ENCODE results near the gene IGSF9B. TPM values are rescaled to one million over a fixed set of nuclear protein-coding genes. Genes with fewer than 3 reads are reported as not detected.

Gene IGSF9B
- total and polyA plus RNA-seq, 2 of the 13 experiments (the other 11 are each of a cell fraction or from before 2014, with no cell fraction given) = not detected

DNA sequence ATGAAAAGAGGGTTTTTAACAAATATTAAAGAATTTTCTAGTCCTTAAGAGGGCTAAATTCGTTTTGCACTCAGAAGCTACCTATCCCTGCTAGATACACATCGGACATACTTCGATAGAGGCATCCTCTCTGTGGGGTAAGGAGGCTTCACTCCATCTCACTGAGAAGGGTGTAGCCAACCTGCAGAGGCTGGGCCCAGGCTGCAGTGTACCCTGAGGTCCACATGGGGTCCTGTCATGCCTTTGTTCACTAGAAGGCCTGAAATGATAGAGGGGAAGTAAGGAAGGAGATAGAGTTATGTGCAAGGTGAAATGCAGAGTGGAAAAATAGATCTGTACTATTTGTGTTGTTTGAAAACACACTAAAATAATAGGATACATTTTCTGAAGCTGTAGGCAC lies 45.6 kb downstream of the IGSF9B start (continued):
- TF ChIP-seq SOX6 (IDR thresholded peaks at IDR 0.05) = no peak
- TF ChIP-seq SOX6 (CRISPR knock-in tag; IDR thresholded peaks at IDR 0.05) = no peak

DNA sequence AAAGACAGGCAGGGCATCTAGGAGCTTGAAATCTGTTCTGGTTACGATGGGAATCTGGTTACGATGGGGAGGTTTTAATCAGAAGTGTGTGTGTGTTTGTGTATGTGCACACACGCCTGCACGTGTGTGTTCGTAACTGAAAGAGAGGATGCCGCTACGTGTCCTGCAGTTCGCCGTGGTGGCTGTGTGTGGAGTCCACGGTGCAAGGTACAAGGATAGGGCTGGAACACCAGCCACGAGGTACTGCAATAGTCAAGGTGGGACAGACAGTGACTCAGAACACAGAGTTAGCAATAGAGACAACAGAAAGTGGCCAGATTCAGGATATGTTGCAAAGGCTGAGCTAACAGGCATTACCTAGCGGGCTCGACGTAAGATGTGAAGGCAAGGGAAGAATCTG lies 46.7 kb downstream of the IGSF9B start:
- CTCF ChIA-PET (ENCODE audit: low intra/inter-chr PET ratio, low total read pairs) = no interaction called here
- no peak for ATAC-seq

DNA sequence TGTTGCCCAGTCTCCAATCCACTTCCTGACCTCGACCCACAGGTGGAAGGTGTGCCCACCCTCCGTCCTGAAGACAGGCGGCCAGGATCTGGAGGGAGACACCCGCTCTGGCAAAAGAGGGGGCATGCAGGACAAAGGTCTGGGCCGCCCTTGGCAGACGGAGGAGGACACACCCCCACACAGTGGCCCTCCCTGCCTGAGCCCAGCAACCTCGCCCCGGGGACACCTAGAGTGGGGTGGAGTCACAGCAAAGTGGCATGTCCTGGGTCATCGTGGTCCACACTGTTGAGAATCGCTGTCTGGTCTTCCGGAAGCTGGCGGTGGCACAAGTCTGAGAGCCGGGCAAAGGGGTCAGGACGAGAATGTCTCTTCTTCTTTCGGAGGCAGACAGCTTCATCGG lies 47.9 kb downstream of the IGSF9B start:
- no peak for ATAC-seq
- H3K9ac ChIP-seq (ENCODE audit: insufficient read depth, low read depth, low read length) = no peak overlapping the region
- H3K27ac ChIP-seq (ENCODE audit: extremely low read length, insufficient read depth, low read length) = no peak overlapping the region
- 19% methylated on average over 13 of the region's 16 CpGs for WGBS (ENCODE audit: low lambda C conversion rate)
- H3K9me3 ChIP-seq (ENCODE audit: low read length) = no peaks in the 10 kb centered on the region
- no TSS peak for BruUV-seq (replicated peaks)
- in situ Hi-C loops (cut with HindIII; ENCODE audit: extremely low pct_ligation_motif_present, low pct_unique_long_range_greater_than_20kb) = no loop called here
- ChIA-PET CTCF (ENCODE audit: low intra/inter-chr PET ratio, low total read pairs) (no interaction called here), POLR2A (no interaction called here)
- H3K4me1 ChIP-seq (ENCODE audit: insufficient read depth, low read length) = no peaks in the 10 kb centered on the region
- no peak overlapping the region for H3K4me2 ChIP-seq (ENCODE audit: low read depth, low read length)
- H3K27me3 ChIP-seq (ENCODE audit: control insufficient read depth in 1 of 2, insufficient read depth in 2 of 2, low read length in 2 of 2) = peaks cover 3 to 50% of the 10 kb centered on the region in 2 experiments; a peak in 2 of 5 replicates
- no peaks in the 10 kb centered on the region for H3K79me2 ChIP-seq (ENCODE audit: insufficient read depth, low read length)
- intact Hi-C loops (cut with micrococcal nuclease; ENCODE audit: unreplicated experiment) = no loop called here
- H2AFZ ChIP-seq (ENCODE audit: low read length) = no peak overlapping the region
- no peaks in the 10 kb centered on the region for H3K36me3 ChIP-seq (replicated peaks in 1 of 2; ENCODE audit: control insufficient read depth in 1 of 2, insufficient read depth in 2 of 2, low read length in 2 of 2)
- TF ChIP-seq HIVEP1 (CRISPR knock-in tag; IDR thresholded peaks at IDR 0.05) = no peak
- TF ChIP-seq TOPORS (CRISPR knock-in tag; IDR thresholded peaks at IDR 0.05) = no peak
- no peak for TF ChIP-seq ZSCAN9 (CRISPR knock-in tag; IDR thresholded peaks at IDR 0.05; ENCODE audit: borderline replicate concordance)
- TF ChIP-seq ZNF614 (CRISPR knock-in tag; IDR thresholded peaks at IDR 0.05; ENCODE audit: borderline replicate concordance) = no peak
- DNase-seq (ENCODE audit: low spot score) = no peak
- H3K4me3 ChIP-seq (replicated peaks in 1 of 3; ENCODE audit: insufficient read depth in 1 of 3, low read depth in 2 of 3, low read length in 3 of 3) = no peak overlapping the region
- no peaks in the 10 kb centered on the region for H4K20me1 ChIP-seq (ENCODE audit: insufficient read depth, low read length)
- FAIRE-seq = no peak

More for the DNA sequence above, 46.7 kb downstream of the IGSF9B start:
- no peak overlapping the region for H3K27ac ChIP-seq (ENCODE audit: extremely low read length, insufficient read depth, low read length)
- TF ChIP-seq, protein P1, sequence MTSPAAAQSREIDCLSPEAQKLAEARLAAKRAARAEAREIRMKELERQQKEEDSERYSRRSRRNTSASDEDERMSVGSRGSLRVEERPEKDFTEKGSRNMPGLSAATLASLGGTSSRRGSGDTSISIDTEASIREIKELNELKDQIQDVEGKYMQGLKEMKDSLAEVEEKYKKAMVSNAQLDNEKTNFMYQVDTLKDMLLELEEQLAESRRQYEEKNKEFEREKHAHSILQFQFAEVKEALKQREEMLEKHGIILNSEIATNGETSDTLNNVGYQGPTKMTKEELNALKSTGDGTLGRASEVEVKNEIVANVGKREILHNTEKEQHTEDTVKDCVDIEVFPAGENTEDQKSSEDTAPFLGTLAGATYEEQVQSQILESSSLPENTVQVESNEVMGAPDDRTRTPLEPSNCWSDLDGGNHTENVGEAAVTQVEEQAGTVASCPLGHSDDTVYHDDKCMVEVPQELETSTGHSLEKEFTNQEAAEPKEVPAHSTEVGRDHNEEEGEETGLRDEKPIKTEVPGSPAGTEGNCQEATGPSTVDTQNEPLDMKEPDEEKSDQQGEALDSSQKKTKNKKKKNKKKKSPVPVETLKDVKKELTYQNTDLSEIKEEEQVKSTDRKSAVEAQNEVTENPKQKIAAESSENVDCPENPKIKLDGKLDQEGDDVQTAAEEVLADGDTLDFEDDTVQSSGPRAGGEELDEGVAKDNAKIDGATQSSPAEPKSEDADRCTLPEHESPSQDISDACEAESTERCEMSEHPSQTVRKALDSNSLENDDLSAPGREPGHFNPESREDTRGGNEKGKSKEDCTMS (CRISPR knock-in tag; conservative IDR thresholded peaks at IDR 0.05) = no peak
- no peak for FAIRE-seq
- no peak overlapping the region for H3K4me3 ChIP-seq (replicated peaks in 1 of 3; ENCODE audit: insufficient read depth in 1 of 3, low read depth in 2 of 3, low read length in 3 of 3)
- no peaks in the 10 kb centered on the region for H3K79me2 ChIP-seq (ENCODE audit: insufficient read depth, low read length)
- POLR2A ChIA-PET = no interaction called here
- intact Hi-C loops (cut with micrococcal nuclease; ENCODE audit: unreplicated experiment) = no loop called here
- no peak for DNase-seq (ENCODE audit: low spot score)
- in situ Hi-C loops (cut with HindIII; ENCODE audit: extremely low pct_ligation_motif_present, low pct_unique_long_range_greater_than_20kb) = no loop called here
- H2AFZ ChIP-seq (ENCODE audit: low read length) = no peak overlapping the region
- 46% methylated on average over 14 of the region's 14 CpGs for WGBS (ENCODE audit: low lambda C conversion rate)
- H4K20me1 ChIP-seq (ENCODE audit: insufficient read depth, low read length) = no peaks in the 10 kb centered on the region
- H3K9me3 ChIP-seq (ENCODE audit: low read length) = no peaks in the 10 kb centered on the region
- no peak overlapping the region for H3K9ac ChIP-seq (ENCODE audit: insufficient read depth, low read depth, low read length)
- peaks cover 3 to 56% of the 10 kb centered on the region in 2 experiments; a peak in 3 of 5 replicates for H3K27me3 ChIP-seq (ENCODE audit: control insufficient read depth in 1 of 2, insufficient read depth in 2 of 2, low read length in 2 of 2)
- H3K4me1 ChIP-seq (ENCODE audit: insufficient read depth, low read length) = no peaks in the 10 kb centered on the region
- no peak overlapping the region for H3K4me2 ChIP-seq (ENCODE audit: low read depth, low read length)
- BruUV-seq (replicated peaks) = no TSS peak
- no peaks in the 10 kb centered on the region for H3K36me3 ChIP-seq (replicated peaks in 1 of 2; ENCODE audit: control insufficient read depth in 1 of 2, insufficient read depth in 2 of 2, low read length in 2 of 2)
